GM12873 (cell line): ENCODE results near the gene OCA2.

Experiments
- CTCF ChIP-seq: IDR thresholded peaks from 2 replicates; pipeline ENCODE4 v1.5.1; 2012; ENCODE audit warnings: low read depth, mild to moderate bottlenecking, moderate library complexity, low read length, control low read depth; ENCODE audit not compliant: insufficient read depth; ENCODE audit errors: missing control alignments

OCA2 gene

GRCh38 chr15:27790270-27790669 is 308.8 kb downstream of the OCA2 start:
- no peak for TF ChIP-seq CTCF

- TF ChIP-seq CTCF: no peak
These were observed 311.2 kb downstream of the OCA2 start for GRCh38 chr15:27787931-27788330.

- no peak for TF ChIP-seq CTCF
These were observed 315.0 kb downstream of the OCA2 start for GRCh38 chr15:27784107-27784506.

- TF ChIP-seq CTCF: no peak
These were observed 315.4 kb downstream of the OCA2 start for GRCh38 chr15:27783678-27784077.

- no peak for TF ChIP-seq CTCF
These were observed 317.0 kb downstream of the OCA2 start for GRCh38 chr15:27782125-27782524.

- no peak for TF ChIP-seq CTCF
These were observed 322.6 kb downstream of the OCA2 start for GRCh38 chr15:27776501-27776900.

- TF ChIP-seq CTCF: no peak
These were observed 324.5 kb downstream of the OCA2 start for GRCh38 chr15:27774638-27775037.
